Kidney epithelial cell (primary cell): Measurements from ENCODE around the gene RGS9. TPM values are rescaled to one million over a fixed set of nuclear protein-coding genes. Genes with fewer than 3 reads are reported as not detected.
A peak's percentile ranks its signal among the peaks of the same experiment; 100 is the strongest.

Experiments used
- DNase-seq: peaks from one replicate; pipeline ENCODE4 v3.0.0-alpha.2; 2010; ENCODE audit warnings: low read depth
- H3K27me3 ChIP-seq: 2 replicates; pipeline ENCODE4 v1.6.0; 2011; ENCODE audit warnings: low read length; ENCODE audit not compliant: control insufficient read depth, insufficient read depth
- H3K36me3 ChIP-seq: 2 replicates; pipeline ENCODE4 v1.5.1; 2011; ENCODE audit warnings: low read length; ENCODE audit not compliant: control insufficient read depth, insufficient read depth
- H3K4me3 ChIP-seq: 2 replicates; pipeline ENCODE4 v1.5.1; 2011; ENCODE audit warnings: low read depth, mild to moderate bottlenecking, control low read depth, low read length
- total RNA-seq: library from RNA; depleted of rRNA; stranded (reverse); fragments of >200 nt; gene quantifications from 2 replicates; pipeline ENCODE4 v1.2.3, GENCODE V29; 2015
- TF ChIP-seq, protein P1 (sequence below): IDR thresholded peaks from 2 replicates; pipeline ENCODE4 v1.5.1; 2011; ENCODE audit warnings: mild to moderate bottlenecking, moderate library complexity, low read length, control low read depth, inconsistent platforms; ENCODE audit not compliant: insufficient read depth, poor library complexity, severe bottlenecking

Gene RGS9
- total RNA-seq, 1 donor from 2014 or later = 7.5 TPM

DNA sequence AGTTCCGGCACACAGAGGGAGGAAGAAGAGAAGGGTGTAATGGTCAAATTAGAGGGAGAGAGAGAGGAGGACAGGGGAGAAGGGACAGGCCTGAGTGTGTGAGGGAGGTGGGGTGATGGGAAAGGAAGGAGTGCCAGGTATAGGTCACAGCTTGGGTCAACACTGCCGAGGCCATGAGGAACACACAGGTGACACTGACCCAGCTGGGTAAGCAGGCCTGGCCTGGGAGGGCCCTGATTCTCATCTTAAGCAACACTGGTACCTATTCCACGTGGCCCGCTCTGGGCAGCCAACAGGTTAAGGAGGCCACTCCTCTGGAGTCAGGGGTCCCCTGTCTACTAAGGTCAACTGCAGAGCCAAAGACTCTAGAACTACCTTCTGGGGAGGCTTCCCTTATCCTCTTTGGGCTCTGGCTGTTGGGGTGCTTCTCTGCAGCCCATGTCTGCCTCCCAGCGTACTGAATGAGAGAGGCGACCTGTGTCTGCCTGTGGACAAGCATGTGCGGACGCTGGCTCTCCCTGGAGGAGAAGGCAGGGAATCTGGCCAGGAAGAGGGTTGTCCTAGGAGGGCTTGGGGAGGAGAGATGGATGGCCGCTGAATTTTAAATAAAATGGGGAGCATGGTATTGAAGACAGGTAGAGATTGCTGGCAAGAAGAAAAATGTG, 57.6 kb downstream of the RGS9 start:
- Histone ChIP-seq H3K4me3 (no peak overlapping the region), H3K27me3 (no peaks in the 10 kb centered on the region), H3K36me3 (no peaks in the 10 kb centered on the region)
- TF ChIP-seq, protein P1, sequence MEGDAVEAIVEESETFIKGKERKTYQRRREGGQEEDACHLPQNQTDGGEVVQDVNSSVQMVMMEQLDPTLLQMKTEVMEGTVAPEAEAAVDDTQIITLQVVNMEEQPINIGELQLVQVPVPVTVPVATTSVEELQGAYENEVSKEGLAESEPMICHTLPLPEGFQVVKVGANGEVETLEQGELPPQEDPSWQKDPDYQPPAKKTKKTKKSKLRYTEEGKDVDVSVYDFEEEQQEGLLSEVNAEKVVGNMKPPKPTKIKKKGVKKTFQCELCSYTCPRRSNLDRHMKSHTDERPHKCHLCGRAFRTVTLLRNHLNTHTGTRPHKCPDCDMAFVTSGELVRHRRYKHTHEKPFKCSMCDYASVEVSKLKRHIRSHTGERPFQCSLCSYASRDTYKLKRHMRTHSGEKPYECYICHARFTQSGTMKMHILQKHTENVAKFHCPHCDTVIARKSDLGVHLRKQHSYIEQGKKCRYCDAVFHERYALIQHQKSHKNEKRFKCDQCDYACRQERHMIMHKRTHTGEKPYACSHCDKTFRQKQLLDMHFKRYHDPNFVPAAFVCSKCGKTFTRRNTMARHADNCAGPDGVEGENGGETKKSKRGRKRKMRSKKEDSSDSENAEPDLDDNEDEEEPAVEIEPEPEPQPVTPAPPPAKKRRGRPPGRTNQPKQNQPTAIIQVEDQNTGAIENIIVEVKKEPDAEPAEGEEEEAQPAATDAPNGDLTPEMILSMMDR = no peak
- no peak for DNase-seq

DNA sequence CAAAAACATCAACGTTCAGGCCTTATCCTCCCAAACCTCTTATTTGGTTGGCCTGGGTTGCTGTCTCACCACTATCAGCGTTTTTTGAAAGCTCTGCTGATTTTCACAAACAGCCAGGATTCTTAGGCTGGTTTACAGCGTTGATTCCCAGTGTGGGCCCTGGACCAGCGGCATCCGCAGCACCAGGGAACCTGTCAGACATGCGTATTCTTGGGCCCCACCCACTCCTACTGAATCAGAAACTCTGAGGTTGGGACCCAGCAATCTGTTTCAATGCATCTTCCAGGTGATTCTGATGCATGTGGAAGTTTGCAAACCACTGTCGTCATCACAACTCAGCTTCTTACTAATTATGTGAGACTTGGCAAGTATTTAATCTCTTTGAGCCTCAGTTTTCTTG, 58.5 kb downstream of the RGS9 start:
- TF ChIP-seq, protein P1 = no peak
- no peaks in the 10 kb centered on the region for H3K27me3 ChIP-seq
- no peak for DNase-seq
- no peaks in the 10 kb centered on the region for H3K36me3 ChIP-seq
- no peak overlapping the region for H3K4me3 ChIP-seq

DNA sequence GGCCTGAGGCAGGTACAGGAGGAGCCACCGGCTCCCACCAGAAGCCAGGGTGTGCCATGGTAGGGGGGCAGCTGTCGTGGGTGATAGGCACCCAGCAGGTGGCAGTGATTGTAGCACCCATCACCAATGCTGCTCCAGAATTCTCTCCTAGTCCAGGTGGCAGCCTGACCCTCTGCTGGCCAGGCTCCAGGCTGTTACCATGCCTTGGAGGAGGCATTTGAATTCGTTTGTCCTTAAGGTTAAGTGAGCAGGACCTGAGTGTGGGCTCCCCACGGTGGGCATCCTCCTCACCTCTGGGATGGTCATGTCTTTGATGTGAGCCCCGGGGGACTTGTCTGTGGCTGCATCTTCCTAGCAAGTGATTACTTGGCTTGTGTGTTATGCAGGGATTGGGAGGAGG, 59.4 kb downstream of the RGS9 start:
- DNase-seq = no peak
- TF ChIP-seq, protein P1 = no peak
- no peak overlapping the region for H3K4me3 ChIP-seq
- no peaks in the 10 kb centered on the region for H3K27me3 ChIP-seq
- no peaks in the 10 kb centered on the region for H3K36me3 ChIP-seq

DNA sequence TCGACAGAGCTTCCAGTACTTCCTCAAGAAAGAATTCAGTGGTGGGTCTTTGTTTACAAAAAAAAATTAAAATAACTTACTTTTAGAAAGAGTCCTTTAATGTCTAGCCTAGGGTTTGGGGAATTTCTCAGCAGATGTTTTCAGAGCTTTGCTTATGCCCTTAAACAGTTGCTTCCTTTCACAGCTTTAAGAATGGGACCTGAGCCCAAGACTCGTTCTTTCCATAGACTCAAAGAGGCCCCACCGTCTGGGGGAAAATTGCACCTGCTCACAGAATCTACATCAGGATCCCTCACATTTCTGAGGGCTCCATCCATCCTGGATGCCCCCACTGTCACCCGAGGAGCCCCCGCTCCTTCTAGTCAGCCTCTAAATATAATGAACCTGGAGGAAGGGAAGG, 60.0 kb downstream of the RGS9 start:
- Histone ChIP-seq H3K27me3 (no peaks in the 10 kb centered on the region), H3K36me3 (no peaks in the 10 kb centered on the region), H3K4me3 (no peak overlapping the region)
- TF ChIP-seq, protein P1 = no peak
- no peak for DNase-seq

DNA sequence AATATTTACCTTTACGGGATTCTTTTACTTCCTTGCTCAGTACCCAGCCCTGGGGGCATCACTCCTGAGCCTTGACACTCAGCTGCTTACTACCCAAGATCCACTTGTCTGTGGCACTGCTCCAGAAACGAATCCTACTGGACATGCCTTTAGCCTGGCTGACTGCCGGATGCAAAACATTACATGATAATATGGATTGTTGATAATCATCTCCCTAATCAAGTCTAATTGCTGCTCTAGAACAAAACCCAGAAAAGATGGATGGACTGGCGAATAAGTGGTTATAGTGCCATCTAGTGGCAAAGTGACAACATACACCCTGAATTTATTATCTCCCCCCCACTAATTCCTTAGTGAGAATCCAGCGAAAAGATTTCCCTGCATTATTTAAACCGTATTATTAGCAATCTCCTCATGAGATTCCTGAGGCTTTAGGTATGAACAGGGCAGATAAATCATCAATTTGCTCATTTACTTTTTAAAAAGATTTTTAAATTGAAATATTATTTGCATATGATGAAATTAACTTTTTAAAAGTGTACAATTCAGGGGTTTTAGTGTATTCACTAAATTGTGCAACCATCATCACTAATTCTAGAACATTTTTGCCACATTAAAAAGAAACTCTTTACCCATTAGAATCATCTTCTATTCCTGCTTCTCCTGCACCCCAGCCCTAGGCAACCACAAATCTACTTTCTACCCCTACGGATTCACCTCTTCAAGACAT, 61.6 kb downstream of the RGS9 start:
- Histone ChIP-seq H3K27me3 (no peaks in the 10 kb centered on the region), H3K4me3 (no peak overlapping the region), H3K36me3 (no peaks in the 10 kb centered on the region)
- TF ChIP-seq, protein P1 = peak; percentile 52
- DNase-seq = peak; percentile 37
